AG04449 (cell line): Measurements from ENCODE around the gene SMC6.

Experiments used
- CTCF ChIA-PET: fragments of 350-600 bp; formaldehyde crosslinking; extraction: SDS; loops from one replicate; lab custom pipeline; 2021; ENCODE audit warnings: antibody characterized with exemption; lab: Yijun Ruan, JAX
- POLR2A ChIA-PET: fragments of 400-600, 350-600 bp; formaldehyde crosslinking; extraction: SDS; loops from one replicate; lab custom pipeline; 2020; ENCODE audit warnings: antibody characterized with exemption, inconsistent platforms; lab: Yijun Ruan, JAX
- DNase-seq: peaks from one replicate; pipeline ENCODE4 v3.0.0-alpha.2; 2010; ENCODE audit warnings: low read depth, low spot score
- H3K4me3 ChIP-seq: 2 replicates; pipeline ENCODE4 v1.5.1; 2011; ENCODE audit warnings: low read depth, mild to moderate bottlenecking, control low read depth, low read length
- CTCF ChIP-seq: IDR thresholded peaks from one replicate; pipeline ENCODE4 v1.5.1; 2011; ENCODE audit warnings: mild to moderate bottlenecking, moderate library complexity, low read length, control low read depth, inconsistent platforms; ENCODE audit not compliant: insufficient read depth; ENCODE audit errors: missing control alignments

Gene SMC6

GRCh38 chr2:17795309-17795708 is 41.7 kb upstream of the SMC6 start:
- H3K4me3 ChIP-seq = no peak overlapping the region
- no peak for TF ChIP-seq CTCF
- CTCF ChIA-PET = interaction anchor here (1.0 kb wide), 1 partner anchor 1017 kb away, joined by 4 read pairs; no protein-coding TSS in a partner anchor
- no peak for DNase-seq
- POLR2A ChIA-PET = no interaction called here

GRCh38 chr2:17793803-17794354 is 40.3 kb upstream of the SMC6 start:
- ChIA-PET POLR2A (no interaction called here), CTCF (interaction anchor here (1.1 to 1.2 kb wide), 2 partner anchors 9 to 38 kb away, joined by 3 to 6 read pairs; no protein-coding TSS in a partner anchor)
- no peak for TF ChIP-seq CTCF
- DNase-seq = no peak
- no peak overlapping the region for H3K4me3 ChIP-seq

GRCh38 chr2:17793296-17793695 is 39.7 kb upstream of the SMC6 start:
- ChIA-PET CTCF (interaction anchor here (1.2 kb wide), 1 partner anchor 9 kb away, joined by 6 read pairs; no protein-coding TSS in a partner anchor), POLR2A (no interaction called here)
- H3K4me3 ChIP-seq = no peak overlapping the region
- no peak for TF ChIP-seq CTCF
- DNase-seq = no peak

GRCh38 chr2:17792515-17792914 is 38.9 kb upstream of the SMC6 start:
- no peak overlapping the region for H3K4me3 ChIP-seq
- POLR2A ChIA-PET = no interaction called here
- DNase-seq = no peak
- TF ChIP-seq CTCF = no peak
- CTCF ChIA-PET = interaction anchor here (1.2 kb wide), 1 partner anchor 10 kb away, joined by 6 read pairs; no protein-coding TSS in a partner anchor

GRCh38 chr2:17791817-17792130 is 38.2 kb upstream of the SMC6 start:
- ChIA-PET POLR2A (no interaction called here), CTCF (no interaction called here)
- H3K4me3 ChIP-seq = no peak overlapping the region
- no peak for TF ChIP-seq CTCF
- DNase-seq = no peak

GRCh38 chr2:17791121-17791816 is 37.7 kb upstream of the SMC6 start:
- no peak for TF ChIP-seq CTCF
- ChIA-PET CTCF (no interaction called here), POLR2A (no interaction called here)
- DNase-seq = peak; percentile 59
- H3K4me3 ChIP-seq = no peak overlapping the region
